PC-3 (cell line): ENCODE data around the gene IFITM10. TPM values are rescaled to one million over a fixed set of nuclear protein-coding genes. Genes with fewer than 3 reads are reported as not detected.

ENCODE experiments used
- ATAC-seq: fragments of 200-7000 bp; cut with Tn5 transposase; 2 replicates; pipeline ENCODE4 v1.9.1; 2020; ENCODE audit warnings: mild to moderate bottlenecking, moderate library complexity
- BruUV-seq: library from RNA; stranded (reverse); fragments of 400-500 nt; replicated peaks from 2 replicates; lab custom pipeline; 2021; lab: Mats Ljungman, UMichigan
- CTCF ChIA-PET: fragments of 300-600 bp; sonication (Branson Sonifier 250); formaldehyde crosslinking; loops from one replicate; lab custom pipeline; 2022; ENCODE audit warnings: antibody characterized with exemption; lab: Charles Lee
- POLR2A ChIA-PET: fragments of 300-600 bp; sonication (Branson Sonifier 250); formaldehyde crosslinking; loops from one replicate; lab custom pipeline; 2022; ENCODE audit warnings: antibody characterized with exemption; ENCODE audit not compliant: unreplicated experiment; lab: Charles Lee
- DNase-seq: peaks from one replicate; pipeline ENCODE4 v3.0.0-alpha.2; 2015
- H2AFZ ChIP-seq: fragments of 300-600 bp; sonication (generic); 2 replicates; pipeline ENCODE4 v1.6.0; 2016; ENCODE audit warnings: antibody characterized with exemption, low read length
- H3F3A ChIP-seq: fragments of 300-600 bp; sonication (generic); one replicate; pipeline ENCODE4 v1.6.0; 2017; ENCODE audit warnings: antibody characterized with exemption, low read length, control low read depth, mild to moderate bottlenecking; ENCODE audit not compliant: unreplicated experiment
- H3K27ac ChIP-seq: fragments of 300-600 bp; sonication (generic); 2 replicates; pipeline ENCODE4 v1.5.1; 2016; ENCODE audit warnings: mild to moderate bottlenecking, low read length
- H3K27me3 ChIP-seq: fragments of 300-600 bp; sonication (generic); 2 replicates; pipeline ENCODE4 v1.6.1; 2016; ENCODE audit warnings: low read length, mixed read lengths
- H3K36me3 ChIP-seq: fragments of 300-600 bp; sonication (generic); 2 replicates; pipeline ENCODE4 v1.6.1; 2016; ENCODE audit warnings: low read depth, mixed run types, low read length, mixed read lengths
- H3K4me1 ChIP-seq: fragments of 300-600 bp; sonication (generic); 2 replicates; pipeline ENCODE4 v1.5.1; 2016; ENCODE audit warnings: low read length; ENCODE audit not compliant: insufficient read depth
- H3K4me2 ChIP-seq: fragments of 300-600 bp; sonication (generic); 2 replicates; pipeline ENCODE4 v1.6.0; 2016; ENCODE audit warnings: low read length
- H3K4me3 ChIP-seq: fragments of 300-600 bp; sonication (generic); 2 replicates; pipeline ENCODE4 v1.5.1; 2016; ENCODE audit warnings: mild to moderate bottlenecking, low read length, mixed read lengths
- H3K79me2 ChIP-seq: fragments of 300-600 bp; sonication (generic); 2 replicates; pipeline ENCODE4 v1.6.1; 2017; ENCODE audit warnings: low read length, mixed read lengths
- H3K9ac ChIP-seq: fragments of 300-600 bp; sonication (generic); 2 replicates; pipeline ENCODE4 v1.6.0; 2016; ENCODE audit warnings: mild to moderate bottlenecking, low read length
- H3K9me2 ChIP-seq: fragments of 300-600 bp; sonication (generic); replicated peaks from 2 replicates; pipeline ENCODE4 v1.6.1; 2016; ENCODE audit warnings: mixed run types, low read length, mixed read lengths
- H3K9me3 ChIP-seq: fragments of 300-600 bp; sonication (generic); 2 replicates; pipeline ENCODE4 v1.6.1; 2016; ENCODE audit warnings: low read length, mixed read lengths
- H4K20me1 ChIP-seq: fragments of 300-600 bp; sonication (generic); 2 replicates; pipeline ENCODE4 v1.6.1; 2016; ENCODE audit warnings: low read length, mixed read lengths
- EZH2 ChIP-seq: fragments of 300-600 bp; sonication (generic); IDR thresholded peaks from one replicate; pipeline ENCODE4 v1.6.1; 2017; ENCODE audit warnings: antibody characterized with exemption, mild to moderate bottlenecking, low read length; ENCODE audit not compliant: unreplicated experiment
- EZH2phosphoT487 ChIP-seq: fragments of 300-600 bp; sonication (generic); IDR thresholded peaks from 2 replicates; pipeline ENCODE4 v1.6.1; 2018; ENCODE audit warnings: mild to moderate bottlenecking, antibody characterized with exemption, low read length, borderline replicate concordance
- intact Hi-C: fragments of 100-400 bp; cut with micrococcal nuclease; formaldehyde crosslinking; loops from 2 replicates; pipeline ENCODE4 v1.9.0; 2023
- total RNA-seq: library from RNA; depleted of rRNA; stranded (reverse); fragments of >200 nt; gene quantifications from 2 replicates; pipeline ENCODE4 v1.2.3, GENCODE V29; 2014
- TF ChIP-seq, protein P1 (sequence below): fragments of 300-600 bp; sonication (generic); conservative IDR thresholded peaks from 2 replicates; pipeline ENCODE4 v1.5.1; 2017; ENCODE audit warnings: antibody characterized with exemption, low read depth, mild to moderate bottlenecking, low read length

Gene IFITM10
- total RNA-seq, 1 experiment from 2014 or later = 1.4 TPM

DNA sequence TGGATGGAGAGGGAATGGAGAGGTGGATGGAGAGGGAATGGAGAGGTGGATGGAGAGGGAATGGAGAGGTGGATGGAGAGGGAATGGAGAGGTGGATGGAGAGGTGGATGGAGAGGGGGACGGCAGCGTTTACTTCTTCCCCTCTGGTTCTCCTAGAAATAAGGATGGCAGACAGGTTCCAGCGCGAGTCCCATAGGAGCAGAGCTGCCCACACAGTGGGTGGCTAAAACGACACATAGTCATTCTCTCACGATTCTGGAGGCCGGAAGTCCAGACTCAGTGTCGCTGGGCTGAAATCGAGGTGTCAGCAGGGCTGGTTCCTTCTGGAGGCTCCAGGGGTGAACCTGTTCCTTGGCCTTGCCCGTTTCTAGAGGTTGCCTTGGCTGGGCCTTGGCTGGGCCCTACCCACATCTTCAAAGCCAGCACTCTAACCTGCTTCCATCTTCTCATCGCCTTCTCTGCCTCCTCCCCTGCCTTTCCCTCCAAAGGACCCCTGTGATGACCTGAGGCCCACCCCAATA, 26.0 kb upstream of the IFITM10 start:
- ATAC-seq (no peak), DNase-seq (no peak)
- BruUV-seq = no TSS peak
- Histone ChIP-seq H3F3A (no peaks in the 10 kb centered on the region), H3K4me1 (peaks cover 28% of the 10 kb centered on the region), H3K9me3 (no peaks in the 10 kb centered on the region), H3K27me3 (no peaks in the 10 kb centered on the region), H3K9me2 (no peaks in the 10 kb centered on the region), H3K79me2 (no peaks in the 10 kb centered on the region), H3K9ac (no peak overlapping the region), H3K36me3 (no peaks in the 10 kb centered on the region), H3K4me2 (no peak overlapping the region), H4K20me1 (no peaks in the 10 kb centered on the region), H2AFZ (no peak overlapping the region), H3K4me3 (no peak overlapping the region), H3K27ac (no peak overlapping the region)
- intact Hi-C loops = no loop called here
- POLR2A ChIA-PET = no interaction called here
- CTCF ChIA-PET = no interaction called here
- no peak for TF ChIP-seq EZH2phosphoT487
- TF ChIP-seq, protein P1, sequence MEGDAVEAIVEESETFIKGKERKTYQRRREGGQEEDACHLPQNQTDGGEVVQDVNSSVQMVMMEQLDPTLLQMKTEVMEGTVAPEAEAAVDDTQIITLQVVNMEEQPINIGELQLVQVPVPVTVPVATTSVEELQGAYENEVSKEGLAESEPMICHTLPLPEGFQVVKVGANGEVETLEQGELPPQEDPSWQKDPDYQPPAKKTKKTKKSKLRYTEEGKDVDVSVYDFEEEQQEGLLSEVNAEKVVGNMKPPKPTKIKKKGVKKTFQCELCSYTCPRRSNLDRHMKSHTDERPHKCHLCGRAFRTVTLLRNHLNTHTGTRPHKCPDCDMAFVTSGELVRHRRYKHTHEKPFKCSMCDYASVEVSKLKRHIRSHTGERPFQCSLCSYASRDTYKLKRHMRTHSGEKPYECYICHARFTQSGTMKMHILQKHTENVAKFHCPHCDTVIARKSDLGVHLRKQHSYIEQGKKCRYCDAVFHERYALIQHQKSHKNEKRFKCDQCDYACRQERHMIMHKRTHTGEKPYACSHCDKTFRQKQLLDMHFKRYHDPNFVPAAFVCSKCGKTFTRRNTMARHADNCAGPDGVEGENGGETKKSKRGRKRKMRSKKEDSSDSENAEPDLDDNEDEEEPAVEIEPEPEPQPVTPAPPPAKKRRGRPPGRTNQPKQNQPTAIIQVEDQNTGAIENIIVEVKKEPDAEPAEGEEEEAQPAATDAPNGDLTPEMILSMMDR = no peak
- no peak for TF ChIP-seq EZH2

DNA sequence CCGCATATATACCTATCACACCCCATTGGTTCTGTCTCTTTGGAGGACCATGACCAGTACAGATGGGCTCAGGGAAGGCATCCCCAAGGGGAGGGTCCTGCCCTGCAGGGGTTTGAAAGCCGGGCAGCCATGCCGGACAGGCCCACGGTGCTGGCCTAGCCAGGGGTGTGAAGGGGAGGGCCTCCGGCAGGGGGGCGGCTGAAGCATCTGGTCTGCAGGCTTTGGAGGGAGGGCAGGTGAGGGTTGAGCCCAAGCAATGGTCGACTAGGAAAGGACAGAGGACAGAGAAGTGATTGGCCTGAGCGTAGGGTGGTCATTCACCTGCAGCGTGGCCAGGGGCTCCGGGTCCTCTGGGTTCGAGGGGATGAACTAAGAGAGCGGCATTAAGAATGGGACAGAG, 24.5 kb upstream of the IFITM10 start:
- Histone ChIP-seq H3K36me3 (no peaks in the 10 kb centered on the region), H4K20me1 (no peaks in the 10 kb centered on the region), H3K9me3 (no peaks in the 10 kb centered on the region), H3K27me3 (no peaks in the 10 kb centered on the region), H3K9ac (no peak overlapping the region), H3K27ac (no peak overlapping the region), H3K4me3 (no peak overlapping the region), H3K4me2 (no peak overlapping the region), H3K79me2 (no peaks in the 10 kb centered on the region), H3K4me1 (peaks cover 36% of the 10 kb centered on the region), H3F3A (no peaks in the 10 kb centered on the region), H2AFZ (no peak overlapping the region), H3K9me2 (no peaks in the 10 kb centered on the region)
- no peak for TF ChIP-seq EZH2phosphoT487
- TF ChIP-seq, protein P1 = no peak
- TF ChIP-seq EZH2 = no peak
- no peak for DNase-seq
- no peak for ATAC-seq
- BruUV-seq = no TSS peak
- ChIA-PET POLR2A (no interaction called here), CTCF (no interaction called here)
- intact Hi-C loops = no loop called here

DNA sequence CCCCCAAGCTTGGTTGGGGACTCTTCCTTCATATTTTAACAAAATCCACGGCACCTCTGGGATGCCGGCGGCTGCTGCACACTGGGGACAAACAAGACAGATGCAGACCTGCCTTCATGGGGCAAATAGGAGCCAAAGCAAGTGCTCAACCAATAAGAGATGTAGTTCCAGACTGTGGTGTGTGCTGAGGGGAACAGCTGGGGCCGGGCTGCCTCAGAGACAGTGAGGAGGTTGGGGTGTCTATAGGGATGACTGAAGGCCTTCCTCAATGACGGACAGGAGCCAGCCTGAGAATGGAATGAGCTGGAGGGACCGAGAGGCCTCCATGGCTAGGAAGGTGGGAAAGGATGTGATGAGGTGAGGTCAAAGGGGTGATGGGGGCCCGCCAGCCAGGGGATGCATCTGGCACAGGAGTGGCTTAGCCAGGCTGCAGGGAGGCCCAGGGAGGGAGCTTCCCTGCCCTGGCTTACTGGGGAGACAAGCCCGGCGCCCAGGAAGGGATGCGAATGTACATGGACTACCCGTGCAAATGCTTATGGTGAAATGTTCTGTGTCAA, 23.7 kb upstream of the IFITM10 start:
- Histone ChIP-seq H4K20me1 (no peaks in the 10 kb centered on the region), H3K27me3 (no peaks in the 10 kb centered on the region), H3K4me3 (no peak overlapping the region), H3F3A (no peaks in the 10 kb centered on the region), H2AFZ (no peak overlapping the region), H3K9me3 (no peaks in the 10 kb centered on the region), H3K36me3 (no peaks in the 10 kb centered on the region), H3K4me2 (no peak overlapping the region), H3K27ac (no peak overlapping the region), H3K4me1 (peaks cover 38% of the 10 kb centered on the region), H3K79me2 (no peaks in the 10 kb centered on the region), H3K9me2 (no peaks in the 10 kb centered on the region), H3K9ac (no peak overlapping the region)
- no peak for DNase-seq
- ATAC-seq = no peak
- BruUV-seq = no TSS peak
- CTCF ChIA-PET = no interaction called here
- POLR2A ChIA-PET = no interaction called here
- TF ChIP-seq, protein P1 = no peak
- TF ChIP-seq EZH2 (no peak), EZH2phosphoT487 (no peak)
- intact Hi-C loops = no loop called here
